ENCODE results near the gene CYP2A6. TPM values are rescaled to one million over a fixed set of nuclear protein-coding genes. Genes with fewer than 3 reads are reported as not detected.

Gene CYP2A6
- total RNA-seq, 1 experiment from 2014 or later = not detected

GRCh38 chr19:40803170-40803856, 46.9 kb downstream of the CYP2A6 start:
- peaks cover 34% of the 10 kb centered on the region for H3K4me1 Mint-ChIP-seq (ENCODE audit: low read depth, unreplicated experiment)
- peaks cover 7% of the 10 kb centered on the region for H3K4me1 ChIP-seq

GRCh38 chr19:40802300-40803169, 47.7 kb downstream of the CYP2A6 start:
- peaks cover 30% of the 10 kb centered on the region for H3K4me1 Mint-ChIP-seq (ENCODE audit: low read depth, unreplicated experiment)
- intact Hi-C loops (cut with micrococcal nuclease; ENCODE audit: unreplicated experiment) = no loop called here
- peaks cover 91% of the 10 kb centered on the region for H3K36me3 Mint-ChIP-seq (ENCODE audit: insufficient read depth, unreplicated experiment)
- ChIA-PET POLR2A (interaction anchor here (1.0 kb wide), 1 partner anchor 175 kb away, joined by 3 read pairs; no protein-coding TSS in a partner anchor), CTCF (no interaction called here)
- no peaks in the 10 kb centered on the region for H3K27me3 Mint-ChIP-seq (ENCODE audit: insufficient read depth, unreplicated experiment)
- H3K9me3 Mint-ChIP-seq (ENCODE audit: unreplicated experiment) = no peaks in the 10 kb centered on the region
- H3K27me3 ChIP-seq (replicated peaks; ENCODE audit: control insufficient read depth, insufficient read depth, low read length) = no peaks in the 10 kb centered on the region
- DNase-seq = no peak
- no peak overlapping the region for H3K4me3 ChIP-seq (ENCODE audit: low read depth, low read length)
- H3K4me3 Mint-ChIP-seq (ENCODE audit: unreplicated experiment) = peak overlapping the region; percentile 57
- peaks cover 23% of the 10 kb centered on the region for H3K36me3 ChIP-seq (ENCODE audit: control insufficient read depth, insufficient read depth, low read length)
- TF ChIP-seq, protein P1, sequence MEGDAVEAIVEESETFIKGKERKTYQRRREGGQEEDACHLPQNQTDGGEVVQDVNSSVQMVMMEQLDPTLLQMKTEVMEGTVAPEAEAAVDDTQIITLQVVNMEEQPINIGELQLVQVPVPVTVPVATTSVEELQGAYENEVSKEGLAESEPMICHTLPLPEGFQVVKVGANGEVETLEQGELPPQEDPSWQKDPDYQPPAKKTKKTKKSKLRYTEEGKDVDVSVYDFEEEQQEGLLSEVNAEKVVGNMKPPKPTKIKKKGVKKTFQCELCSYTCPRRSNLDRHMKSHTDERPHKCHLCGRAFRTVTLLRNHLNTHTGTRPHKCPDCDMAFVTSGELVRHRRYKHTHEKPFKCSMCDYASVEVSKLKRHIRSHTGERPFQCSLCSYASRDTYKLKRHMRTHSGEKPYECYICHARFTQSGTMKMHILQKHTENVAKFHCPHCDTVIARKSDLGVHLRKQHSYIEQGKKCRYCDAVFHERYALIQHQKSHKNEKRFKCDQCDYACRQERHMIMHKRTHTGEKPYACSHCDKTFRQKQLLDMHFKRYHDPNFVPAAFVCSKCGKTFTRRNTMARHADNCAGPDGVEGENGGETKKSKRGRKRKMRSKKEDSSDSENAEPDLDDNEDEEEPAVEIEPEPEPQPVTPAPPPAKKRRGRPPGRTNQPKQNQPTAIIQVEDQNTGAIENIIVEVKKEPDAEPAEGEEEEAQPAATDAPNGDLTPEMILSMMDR (IDR thresholded peaks at IDR 0.05; ENCODE audit: insufficient read depth in 1 of 2, low read depth in 1 of 2, low read length in 1 of 2, severe bottlenecking in 1 of 2, unreplicated experiment in 1 of 2) = no peak
- H3K9me3 ChIP-seq = no peaks in the 10 kb centered on the region
- peaks cover 13% of the 10 kb centered on the region for H3K4me1 ChIP-seq
- no TSS peak for BruUV-seq (replicated peaks)
- peak overlapping the region; percentile 58 for H3K27ac Mint-ChIP-seq (ENCODE audit: unreplicated experiment)

More at GRCh38 chr19:40803170-40803856, 46.9 kb downstream of the CYP2A6 start:
- H3K4me3 Mint-ChIP-seq (ENCODE audit: unreplicated experiment) = no peak overlapping the region
- no peaks in the 10 kb centered on the region for H3K27me3 ChIP-seq (replicated peaks; ENCODE audit: control insufficient read depth, insufficient read depth, low read length)
- H3K4me3 ChIP-seq (ENCODE audit: low read depth, low read length) = no peak overlapping the region
- no peak for DNase-seq
- ChIA-PET CTCF (no interaction called here), POLR2A (interaction anchor here (1.0 kb wide), 1 partner anchor 176 kb away, joined by 3 read pairs; no protein-coding TSS in a partner anchor)
- BruUV-seq (replicated peaks) = no TSS peak
- H3K27ac Mint-ChIP-seq (ENCODE audit: unreplicated experiment) = peak overlapping the region; percentile 18
- no peaks in the 10 kb centered on the region for H3K27me3 Mint-ChIP-seq (ENCODE audit: insufficient read depth, unreplicated experiment)
- no peaks in the 10 kb centered on the region for H3K9me3 ChIP-seq
- intact Hi-C loops (cut with micrococcal nuclease; ENCODE audit: unreplicated experiment) = no loop called here
- H3K36me3 ChIP-seq (ENCODE audit: control insufficient read depth, insufficient read depth, low read length) = peaks cover 25% of the 10 kb centered on the region
- no peaks in the 10 kb centered on the region for H3K9me3 Mint-ChIP-seq (ENCODE audit: unreplicated experiment)
- TF ChIP-seq, protein P1 (IDR thresholded peaks at IDR 0.05; ENCODE audit: insufficient read depth in 1 of 2, low read depth in 1 of 2, low read length in 1 of 2, severe bottlenecking in 1 of 2, unreplicated experiment in 1 of 2) = no peak
- H3K36me3 Mint-ChIP-seq (ENCODE audit: insufficient read depth, unreplicated experiment) = peaks cover 97% of the 10 kb centered on the region

- intact Hi-C loops (cut with micrococcal nuclease; ENCODE audit: unreplicated experiment) = no loop called here
- no peak overlapping the region for H3K4me3 ChIP-seq (ENCODE audit: low read depth, low read length)
- Mint-ChIP-seq H3K4me3 (ENCODE audit: unreplicated experiment) (peak overlapping the region; percentile 57), H3K36me3 (ENCODE audit: insufficient read depth, unreplicated experiment) (peaks cover 83% of the 10 kb centered on the region), H3K9me3 (ENCODE audit: unreplicated experiment) (no peaks in the 10 kb centered on the region), H3K27me3 (ENCODE audit: insufficient read depth, unreplicated experiment) (no peaks in the 10 kb centered on the region), H3K27ac (ENCODE audit: unreplicated experiment) (peak overlapping the region; percentile 58), H3K4me1 (ENCODE audit: low read depth, unreplicated experiment) (peaks cover 23% of the 10 kb centered on the region)
- DNase-seq = no peak
- peaks cover 15% of the 10 kb centered on the region for H3K4me1 ChIP-seq
- BruUV-seq (replicated peaks) = TSS peak; percentile 71
- peaks cover 23% of the 10 kb centered on the region for H3K36me3 ChIP-seq (ENCODE audit: control insufficient read depth, insufficient read depth, low read length)
- no peaks in the 10 kb centered on the region for H3K9me3 ChIP-seq
- H3K27me3 ChIP-seq (replicated peaks; ENCODE audit: control insufficient read depth, insufficient read depth, low read length) = no peaks in the 10 kb centered on the region
- ChIA-PET POLR2A (no interaction called here), CTCF (no interaction called here)
- TF ChIP-seq, protein P1 (IDR thresholded peaks at IDR 0.05; ENCODE audit: insufficient read depth in 1 of 2, low read depth in 1 of 2, low read length in 1 of 2, severe bottlenecking in 1 of 2, unreplicated experiment in 1 of 2) = no peak
Measured at GRCh38 chr19:40801426-40802299, 48.6 kb downstream of the CYP2A6 start.
